HTERT RPE-1 (cell line): ENCODE measurements around the gene LTBP1.

ENCODE experiments used
- in situ Hi-C: fragments of 300-500 bp; cut with MboI; formaldehyde crosslinking; loops from 4 replicates; pipeline ENCODE4 v1.14.3; 2020; ENCODE audit warnings: low sequenced_read_pairs

LTBP1 gene

DNA sequence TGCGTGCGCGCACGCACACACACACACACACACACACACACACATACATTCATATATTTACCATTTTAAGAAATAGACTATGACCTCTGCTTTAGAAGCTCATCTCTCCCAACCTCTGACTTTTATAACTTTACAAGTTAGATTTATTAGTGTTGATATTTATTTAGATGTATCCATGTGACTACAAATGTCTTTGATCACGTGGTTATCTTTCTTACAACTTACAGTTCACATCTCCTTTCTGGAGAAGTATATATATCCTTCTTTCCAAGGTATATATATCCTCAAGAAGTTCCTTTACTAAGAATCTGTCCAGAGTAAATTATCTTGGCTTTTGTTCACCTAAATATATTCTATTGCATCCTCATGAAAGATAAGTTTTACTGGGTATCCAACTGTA lies 16.3 kb upstream of the LTBP1 start:
- in situ Hi-C loops, result no loop called here

DNA sequence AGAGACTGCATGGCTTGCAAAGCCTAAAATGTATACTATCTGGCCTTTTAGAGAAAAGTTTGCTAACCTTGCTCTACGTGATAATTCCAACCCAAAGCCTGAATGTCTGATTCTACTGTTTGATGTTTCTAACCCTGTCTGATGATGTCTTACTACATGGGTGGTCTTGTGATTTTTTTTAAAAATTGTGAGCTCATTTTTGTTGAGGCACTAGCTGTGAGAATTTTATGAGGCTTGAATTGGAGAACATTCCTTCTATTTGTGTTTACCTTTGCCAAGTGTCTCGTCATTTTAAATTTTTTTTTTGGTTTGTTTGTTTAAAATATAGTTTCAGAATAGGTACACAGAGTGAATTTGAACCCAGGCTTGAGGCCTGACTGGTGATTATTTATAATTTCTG lies 15.2 kb upstream of the LTBP1 start:
- in situ Hi-C loops, result no loop called here

DNA sequence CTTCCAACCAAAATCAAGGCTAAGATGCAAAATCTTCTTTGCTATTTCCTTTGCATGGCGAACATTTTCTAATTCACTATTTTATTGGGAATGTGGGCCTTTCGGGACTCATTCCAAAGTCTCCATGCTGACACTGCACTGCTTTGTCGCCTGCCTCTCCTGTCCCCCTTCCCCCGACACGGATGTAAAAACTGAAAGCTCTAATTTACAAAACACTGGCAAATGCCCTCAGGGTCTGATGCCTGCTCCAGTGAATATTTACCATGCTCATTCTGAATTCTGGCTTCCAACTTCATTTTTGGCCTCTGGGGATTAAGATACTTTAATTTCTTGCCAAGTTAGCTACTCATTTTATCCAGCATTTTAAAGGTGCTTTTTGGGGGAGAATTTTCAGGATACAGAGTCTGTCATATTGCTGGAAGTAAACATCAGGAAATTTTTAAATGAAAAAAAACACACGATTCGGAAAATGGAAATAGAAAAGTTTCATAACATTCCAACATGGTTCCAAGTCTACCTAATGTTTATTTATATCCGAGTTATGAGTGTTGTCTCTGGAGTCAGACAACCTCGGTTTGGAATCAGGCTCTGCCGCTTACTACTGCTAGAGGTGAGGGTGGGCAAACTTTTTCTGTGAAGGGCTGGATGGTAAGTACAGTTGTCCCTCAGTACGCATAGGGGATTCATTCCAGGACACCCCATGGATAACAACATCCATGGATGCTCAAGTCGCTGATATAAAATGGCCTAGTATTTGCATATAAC lies 14.6 kb upstream of the LTBP1 start:
- in situ Hi-C loops, result no loop called here

DNA sequence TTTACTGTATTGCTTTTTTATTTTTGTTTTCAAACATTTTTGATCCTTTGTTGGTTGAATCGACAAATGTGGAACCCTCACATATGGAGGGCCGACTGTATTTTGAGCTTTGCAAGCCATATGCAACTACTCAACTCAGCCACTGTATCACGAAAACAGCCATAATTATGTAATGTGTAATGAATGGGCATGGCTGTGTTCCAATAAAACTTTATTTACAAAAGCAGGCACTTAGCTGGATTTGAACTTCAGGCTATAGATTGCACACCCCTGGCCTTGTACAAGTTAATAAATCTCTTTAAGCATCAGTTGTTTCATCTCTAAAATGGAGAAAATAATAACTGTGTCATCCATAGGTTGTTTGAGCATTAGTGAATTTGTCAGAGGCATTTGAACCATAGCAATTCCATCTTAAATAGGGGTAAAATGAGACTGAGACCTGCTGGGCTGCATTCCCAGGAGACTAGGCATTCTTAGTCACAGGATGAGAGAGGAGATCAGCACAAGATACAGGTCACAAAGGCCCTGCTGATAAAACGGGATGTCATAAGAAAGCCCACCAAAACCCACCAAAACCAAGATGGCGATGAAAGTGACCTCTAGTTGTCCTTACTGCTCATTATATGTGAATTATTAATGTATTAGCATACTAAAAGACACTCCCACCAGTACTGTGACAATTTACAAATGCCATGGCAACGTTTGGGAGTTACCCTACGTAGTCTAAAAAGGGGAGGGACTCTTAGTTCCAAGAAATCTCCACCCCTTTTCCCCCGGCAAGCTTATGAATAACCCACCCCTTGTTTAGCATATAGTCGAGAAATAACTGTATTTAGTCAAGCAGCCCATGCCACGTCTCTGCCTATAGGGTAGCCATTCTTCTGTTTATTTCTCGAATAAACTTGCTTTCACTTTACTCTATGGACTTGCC lies 13.7 kb upstream of the LTBP1 start:
- in situ Hi-C loops, result no loop called here

DNA sequence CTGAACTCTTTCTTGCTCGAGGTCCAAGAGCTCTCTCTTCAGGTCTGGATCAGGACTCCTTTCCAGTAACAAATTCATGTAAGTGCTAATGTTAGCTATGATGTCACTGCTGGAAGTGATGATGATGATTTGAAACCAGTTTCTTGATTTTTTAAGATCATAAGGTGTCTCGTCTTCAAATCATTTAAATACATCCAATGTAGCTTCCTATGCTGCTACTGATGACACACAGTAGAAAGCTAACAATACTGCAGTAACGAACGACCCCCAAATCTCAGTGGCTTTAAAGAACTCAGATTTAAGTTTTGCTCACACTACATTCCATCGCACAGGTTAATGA lies 13.0 kb upstream of the LTBP1 start:
- in situ Hi-C loops, result no loop called here

DNA sequence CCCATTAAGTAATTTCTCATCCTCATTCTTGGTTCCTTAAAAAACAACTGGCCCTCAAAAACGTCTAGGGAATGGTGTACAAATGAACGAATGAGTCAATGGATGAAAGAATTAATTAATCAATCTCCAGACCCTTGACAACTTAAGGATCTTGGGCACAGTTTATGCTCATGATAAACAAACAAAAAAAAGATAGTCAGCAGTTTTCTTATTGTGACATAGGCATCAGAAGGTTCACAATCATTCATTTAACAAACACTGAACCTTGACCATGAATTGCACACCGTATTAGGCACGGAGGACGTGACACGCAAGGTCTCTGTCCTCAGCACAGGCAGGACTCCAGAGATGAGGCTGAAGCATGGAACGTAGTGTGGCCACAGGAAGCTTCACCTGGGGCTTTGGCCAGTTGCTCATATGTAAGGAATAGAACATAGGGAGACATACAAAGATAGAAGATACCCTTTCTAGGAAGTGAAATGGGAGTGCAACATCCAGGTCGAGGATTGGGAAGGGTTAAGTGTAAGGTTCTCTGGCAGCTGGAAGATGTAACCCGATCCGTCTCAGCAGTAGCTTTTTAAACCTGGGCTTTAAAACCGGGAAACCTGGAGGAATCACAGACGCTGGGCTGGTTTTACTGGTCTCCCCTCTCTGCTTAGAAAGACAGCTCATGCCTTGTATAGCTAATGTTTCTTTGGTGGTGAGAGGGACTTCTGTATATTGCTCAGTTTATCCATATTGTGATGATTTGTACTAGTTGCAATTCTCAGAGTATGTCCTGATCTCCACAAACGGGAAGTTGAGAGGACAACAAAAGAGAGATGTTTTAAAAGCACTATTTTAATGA lies 8.9 kb upstream of the LTBP1 start:
- in situ Hi-C loops, result no loop called here

DNA sequence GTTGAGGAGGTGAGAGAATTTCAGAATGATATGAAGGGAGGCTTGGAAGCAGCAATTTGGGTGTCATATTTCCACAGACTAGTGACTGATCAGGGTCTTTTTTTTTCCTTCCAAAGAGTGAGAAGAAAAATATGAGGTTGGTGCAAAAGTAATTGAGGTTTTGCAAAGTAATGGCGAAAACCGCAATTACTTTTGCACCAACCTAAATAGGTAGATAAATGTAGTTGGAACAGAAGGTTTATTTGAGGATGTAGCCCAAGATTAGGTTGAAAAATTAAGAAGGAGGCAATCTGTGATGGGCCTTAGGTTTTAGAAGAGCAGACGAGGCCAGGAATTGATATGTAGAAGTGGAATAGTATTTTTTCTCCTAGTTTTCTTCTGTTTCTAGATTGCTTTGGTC lies 7.8 kb upstream of the LTBP1 start:
- in situ Hi-C loops, result no loop called here

DNA sequence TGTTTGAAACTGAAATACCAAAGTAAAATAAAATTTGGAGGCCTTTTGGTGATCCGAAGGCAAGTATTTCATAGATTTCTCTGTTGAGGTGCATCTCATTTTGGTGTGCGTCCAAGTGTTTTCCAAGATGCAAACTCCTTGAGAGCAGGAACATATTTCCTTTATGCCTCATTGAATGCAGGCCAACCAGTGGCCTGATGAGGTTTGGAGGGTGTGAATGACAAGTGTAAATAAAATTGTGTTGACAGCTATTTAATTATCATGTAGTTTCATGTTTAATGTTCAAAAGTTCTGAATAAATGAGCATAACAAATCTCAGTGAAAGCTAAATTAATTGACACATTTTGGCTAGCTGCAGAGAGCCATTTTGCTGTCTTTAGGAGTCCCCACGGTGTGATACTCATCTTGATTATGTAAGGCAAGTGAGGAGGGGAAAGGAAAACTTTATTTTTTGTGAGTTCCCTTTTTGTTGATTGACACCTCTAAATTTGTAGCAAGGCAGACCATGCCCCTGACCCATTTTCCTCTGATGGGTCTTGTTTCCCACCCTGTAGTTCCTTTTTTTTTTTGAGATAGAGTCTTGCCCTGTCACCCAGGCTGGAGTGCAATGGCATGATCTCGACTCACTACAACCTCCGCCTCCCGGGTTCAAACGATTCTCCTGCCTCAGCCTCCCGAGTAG lies 6.3 kb upstream of the LTBP1 start:
- in situ Hi-C loops, result no loop called here

DNA sequence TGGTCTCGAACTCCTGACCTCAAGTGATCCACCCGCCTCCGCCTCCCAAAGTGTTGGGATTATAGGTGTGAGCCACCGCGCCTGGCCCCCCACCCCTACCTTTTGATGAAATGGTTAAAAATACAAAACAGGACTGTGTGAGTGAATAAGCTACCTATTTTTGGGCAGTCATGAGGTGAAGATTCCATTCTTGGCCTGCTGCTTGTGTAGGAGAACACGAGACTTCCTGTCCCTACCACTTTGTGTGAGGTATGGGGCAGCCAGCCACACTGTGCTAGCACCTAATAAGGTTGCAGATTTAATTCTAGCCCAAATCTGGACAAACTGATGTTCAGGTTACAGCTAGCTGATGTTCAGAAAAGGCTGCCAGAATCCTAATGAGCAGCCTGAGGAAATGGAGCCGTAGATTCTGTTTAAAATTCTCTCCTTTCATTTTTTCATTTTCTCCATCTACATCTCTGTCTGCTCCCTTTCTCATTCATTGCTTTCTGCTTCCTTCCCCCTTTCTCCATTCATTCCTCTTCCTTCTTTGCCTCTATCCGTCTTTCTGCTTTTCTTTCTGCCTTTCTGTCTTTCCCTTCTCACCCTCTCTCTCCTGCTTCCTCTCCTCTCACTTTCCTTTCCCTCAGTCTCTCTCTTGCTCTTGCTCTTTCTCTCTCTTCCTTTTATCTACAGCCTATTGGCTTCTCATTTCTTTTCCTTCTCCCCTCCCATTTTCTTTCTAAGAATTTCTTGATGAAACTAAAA lies 4.6 kb upstream of the LTBP1 start:
- in situ Hi-C loops, result no loop called here

DNA sequence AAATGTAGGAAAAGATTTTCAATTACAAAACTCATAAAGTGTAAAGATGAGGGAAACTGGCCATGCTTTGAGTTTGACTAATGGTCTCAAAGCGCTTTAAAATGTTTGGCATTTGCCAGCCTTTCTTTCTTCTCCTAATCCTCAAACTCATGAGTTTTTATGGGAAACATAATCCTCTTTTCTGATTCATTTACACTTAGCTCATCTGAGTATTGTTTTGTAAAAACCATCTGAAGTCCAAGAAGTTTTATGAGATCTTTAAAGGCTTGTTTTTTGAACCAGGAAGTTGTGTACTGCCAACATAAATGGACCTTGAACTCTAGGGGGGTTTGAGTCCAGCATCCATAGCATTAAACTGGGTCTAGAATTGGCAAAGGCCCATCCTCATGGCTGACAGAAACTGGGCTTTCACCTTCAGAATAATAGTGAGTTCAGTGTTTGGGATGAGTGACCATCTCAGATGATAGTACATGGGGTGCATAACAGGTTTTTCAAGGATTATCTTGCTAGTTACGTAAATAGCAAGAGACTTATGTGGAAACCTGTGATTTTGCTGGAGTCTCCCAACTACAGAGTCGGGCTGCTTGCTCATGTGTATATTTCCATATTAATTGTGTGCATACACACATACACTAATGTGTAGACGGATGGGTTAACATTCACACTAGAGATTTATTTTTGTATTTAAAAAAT lies 3.8 kb upstream of the LTBP1 start:
- in situ Hi-C loops, result no loop called here

DNA sequence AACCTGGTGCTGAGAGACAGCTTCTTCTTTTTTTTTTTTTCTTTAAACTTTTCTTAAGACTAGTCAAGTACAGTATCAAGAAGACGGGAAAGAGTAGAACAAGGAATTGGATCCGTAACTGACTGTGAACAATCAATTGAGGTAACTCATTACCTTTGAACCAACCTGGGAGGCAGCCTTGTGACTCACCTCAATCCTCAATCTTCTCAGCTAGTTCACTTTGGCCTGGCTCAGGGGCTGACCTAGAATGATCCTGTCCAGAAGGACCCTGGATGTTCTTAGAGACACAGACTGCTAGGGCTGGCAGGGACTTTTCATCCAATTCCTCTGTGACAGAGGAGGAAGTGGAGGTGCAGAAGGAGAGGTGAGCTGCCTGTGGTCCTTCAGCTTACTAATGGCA lies 1.5 kb upstream of the LTBP1 start:
- in situ Hi-C loops, result no loop called here

DNA sequence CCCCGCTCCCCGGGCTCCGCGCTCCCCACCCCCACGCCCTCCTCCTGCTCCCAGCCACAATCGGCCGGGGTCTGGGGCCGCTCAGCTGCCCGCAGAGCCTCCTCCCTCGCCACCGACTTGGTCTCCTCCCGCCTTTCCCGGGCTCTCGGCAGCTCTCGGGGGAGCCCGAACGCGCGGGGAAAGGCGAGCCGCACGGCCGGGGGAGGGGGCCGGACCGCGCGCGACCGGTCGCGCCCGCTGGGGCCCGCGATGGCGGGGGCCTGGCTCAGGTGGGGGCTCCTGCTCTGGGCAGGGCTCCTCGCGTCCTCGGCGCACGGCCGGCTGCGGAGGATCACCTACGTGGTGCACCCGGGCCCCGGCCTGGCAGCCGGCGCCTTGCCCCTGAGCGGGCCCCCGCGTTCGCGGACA lies 327 bp downstream of the LTBP1 start:
- in situ Hi-C loops, result no loop called here

DNA sequence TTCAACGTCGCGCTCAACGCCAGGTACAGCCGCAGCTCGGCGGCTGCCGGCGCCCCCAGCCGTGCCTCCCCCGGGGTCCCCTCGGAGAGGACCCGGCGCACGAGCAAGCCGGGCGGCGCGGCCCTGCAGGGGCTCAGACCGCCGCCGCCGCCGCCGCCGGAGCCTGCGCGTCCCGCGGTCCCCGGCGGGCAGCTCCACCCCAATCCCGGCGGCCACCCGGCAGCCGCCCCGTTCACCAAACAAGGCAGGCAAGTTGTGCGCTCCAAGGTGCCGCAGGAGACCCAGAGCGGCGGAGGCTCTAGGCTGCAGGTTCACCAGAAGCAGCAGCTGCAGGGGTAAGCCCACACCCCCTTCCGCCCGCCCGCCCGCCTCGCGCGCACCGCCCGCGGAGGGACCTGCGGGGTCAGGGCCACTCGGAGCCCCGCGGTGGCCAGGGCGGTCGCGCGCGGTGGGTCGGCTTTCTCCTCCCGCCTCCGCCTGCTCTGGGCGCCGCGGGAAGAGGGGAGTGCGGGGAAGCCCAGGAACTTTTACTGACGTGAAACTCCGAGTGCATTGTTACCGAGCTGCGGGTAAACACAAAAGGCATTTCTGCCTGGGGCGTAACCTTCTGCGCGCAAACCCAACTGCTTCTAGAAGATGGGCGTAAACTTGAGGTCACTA lies 861 bp downstream of the LTBP1 start:
- in situ Hi-C loops, result no loop called here

DNA sequence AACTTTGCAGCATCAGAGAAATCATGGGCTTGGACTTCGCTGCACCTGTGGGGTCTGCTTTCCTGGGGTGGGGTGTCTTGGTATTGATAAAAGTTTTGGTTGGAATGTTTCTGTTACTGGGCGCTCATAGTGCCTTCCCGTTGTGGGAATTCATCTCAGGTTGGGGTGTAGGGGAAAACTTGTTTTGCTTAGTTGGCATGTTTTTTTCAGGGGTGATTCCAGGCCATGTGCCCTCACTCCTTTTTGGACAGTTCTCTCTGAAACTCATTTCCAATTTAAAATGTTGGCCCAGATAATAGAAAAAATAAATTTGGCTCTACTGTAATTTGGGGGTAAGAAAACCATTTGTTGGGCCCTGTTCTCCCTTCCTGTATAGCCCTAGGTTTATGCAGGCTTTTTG lies 1.5 kb downstream of the LTBP1 start:
- in situ Hi-C loops, result no loop called here

DNA sequence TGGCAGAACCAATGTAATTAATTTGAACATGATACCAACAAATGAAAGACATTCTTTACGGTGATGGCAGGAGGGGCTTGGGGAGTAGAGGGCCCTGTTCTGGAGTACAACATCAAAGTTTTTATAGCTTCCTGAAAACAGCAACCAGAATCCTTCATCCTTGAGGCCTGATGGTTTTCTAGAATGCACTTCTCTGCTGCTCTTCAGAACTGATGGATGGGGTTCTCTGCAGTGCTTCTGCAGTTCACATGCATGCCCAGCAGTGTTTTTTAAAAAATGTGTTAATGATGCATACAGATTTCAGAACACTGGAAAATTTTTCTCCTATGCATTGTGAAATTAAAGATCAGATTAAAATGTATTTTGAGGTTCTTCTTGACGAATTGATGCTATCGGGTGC lies 2.5 kb downstream of the LTBP1 start:
- in situ Hi-C loops, result no loop called here

DNA sequence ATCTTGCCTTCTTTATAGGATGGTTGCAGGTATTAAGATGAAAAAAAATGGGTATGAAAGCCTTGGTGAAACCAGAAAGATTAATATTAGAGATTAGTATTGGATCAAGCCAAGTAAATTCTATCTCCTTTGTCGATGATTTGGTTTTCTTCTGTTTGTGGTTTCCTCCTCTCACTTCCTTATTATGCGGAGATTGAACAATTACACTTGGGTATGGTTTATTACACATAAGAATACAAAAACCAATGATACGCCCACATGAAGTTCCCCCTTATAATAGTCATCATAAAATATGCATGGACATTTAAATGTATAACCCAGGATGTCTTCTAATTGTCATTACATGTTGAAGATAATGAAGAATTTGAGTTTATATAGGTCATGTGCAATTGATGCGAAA lies 4.9 kb downstream of the LTBP1 start:
- in situ Hi-C loops, result no loop called here

DNA sequence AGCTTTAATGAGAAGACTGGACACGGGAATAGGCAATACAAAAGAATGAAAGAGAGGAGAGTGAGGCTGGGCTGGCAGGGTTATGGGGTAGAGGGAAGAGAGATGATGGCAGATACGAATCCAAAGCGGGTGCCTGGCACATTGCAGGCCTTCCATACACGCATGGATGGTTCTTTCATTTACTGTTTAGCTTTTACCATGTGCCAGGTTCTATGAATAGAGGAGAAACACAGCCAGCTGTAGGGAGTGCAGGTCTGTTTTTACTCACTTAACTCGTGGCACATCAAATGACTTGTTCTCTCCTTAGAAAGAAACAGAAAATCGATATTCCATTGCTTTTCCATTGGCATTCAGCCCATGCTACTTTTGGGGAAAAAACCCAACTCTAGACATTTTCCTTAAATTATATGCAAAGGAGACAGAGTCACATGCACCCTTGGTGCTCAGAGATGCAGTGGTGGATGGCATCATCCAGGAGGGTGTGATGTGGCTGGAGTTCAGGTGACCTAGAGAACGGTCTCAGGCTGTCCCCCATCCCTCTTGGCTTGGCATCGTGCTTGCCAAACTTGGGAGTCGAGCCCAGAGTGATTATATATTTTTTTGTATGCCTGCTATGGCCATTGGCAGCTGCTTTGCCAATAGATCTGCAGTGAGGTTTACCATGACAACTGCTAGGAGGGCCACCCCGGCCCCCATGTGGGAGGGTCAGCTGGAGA lies 6.2 kb downstream of the LTBP1 start:
- in situ Hi-C loops, result no loop called here

DNA sequence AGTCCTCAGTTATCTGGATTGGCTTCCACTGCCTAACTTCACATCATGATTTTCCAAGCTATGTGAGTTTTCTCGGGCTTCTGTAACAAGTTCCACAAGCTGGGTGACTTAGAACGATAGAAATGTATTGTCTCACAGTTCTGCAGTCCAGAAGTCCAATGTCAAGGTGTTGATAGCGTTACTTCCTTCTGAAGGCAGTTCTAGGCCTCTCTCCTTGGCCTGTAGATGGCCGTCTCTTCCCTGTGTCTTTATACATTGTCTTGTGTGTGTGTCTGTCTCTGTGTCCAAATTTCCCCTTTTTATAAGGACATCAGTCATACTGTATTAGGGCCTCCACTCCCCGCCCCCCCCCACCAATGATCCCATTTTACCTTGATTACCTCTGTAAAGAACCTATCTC lies 7.5 kb downstream of the LTBP1 start:
- in situ Hi-C loops, result no loop called here
